Esophagus mucosa (tissue), 1 donor: ENCODE results near the gene DNAH1. TPM values are rescaled to one million over a fixed set of nuclear protein-coding genes. Genes with fewer than 3 reads are reported as not detected.

Source experiments
- ATAC-seq: fragments of 200-7000 bp; cut with Tn5 transposase; one replicate; pipeline ENCODE4 v1.9.1; 2020
- total RNA-seq: library from RNA; stranded (reverse); gene quantifications from one replicate; pipeline ENCODE4 v1.2.4, GENCODE V29; 2023
- donor health status: DM: yes; HTN: yes; CAD: no.

DNAH1 gene
- total RNA-seq, 1 donor from 2014 or later = 1.6 TPM

DNA sequence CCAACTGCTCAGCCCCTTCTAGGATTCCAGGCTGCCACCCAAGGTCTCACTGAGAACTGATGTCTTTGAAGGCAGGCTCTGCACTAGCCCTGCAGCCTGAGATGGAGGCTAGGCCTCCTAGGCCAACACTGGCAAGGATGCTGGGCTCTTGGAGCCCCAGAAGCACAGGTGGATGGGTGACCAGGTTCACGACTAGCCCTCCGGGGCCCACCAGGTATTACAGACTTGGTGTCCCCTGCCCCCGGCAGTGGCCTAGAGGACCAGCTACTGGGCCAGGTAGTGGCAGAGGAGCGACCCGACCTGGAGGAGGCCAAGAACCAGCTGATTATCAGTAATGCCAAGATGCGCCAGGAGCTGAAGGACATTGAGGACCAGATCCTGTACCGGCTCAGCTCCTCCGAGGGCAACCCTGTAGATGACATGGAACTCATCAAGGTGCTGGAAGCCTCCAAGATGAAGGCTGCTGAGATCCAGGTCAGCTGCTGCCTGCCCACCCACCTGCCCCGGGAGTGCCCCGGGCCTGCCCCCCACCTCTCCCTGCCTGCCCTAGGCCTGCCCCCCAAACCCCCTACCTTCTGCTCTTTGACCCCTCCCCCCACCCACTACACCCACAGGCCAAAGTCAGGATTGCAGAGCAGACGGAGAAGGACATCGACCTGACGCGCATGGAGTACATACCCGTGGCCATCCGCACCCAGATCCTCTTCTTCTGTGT lies 76.3 kb downstream of the DNAH1 start:
- no peak for ATAC-seq

DNA sequence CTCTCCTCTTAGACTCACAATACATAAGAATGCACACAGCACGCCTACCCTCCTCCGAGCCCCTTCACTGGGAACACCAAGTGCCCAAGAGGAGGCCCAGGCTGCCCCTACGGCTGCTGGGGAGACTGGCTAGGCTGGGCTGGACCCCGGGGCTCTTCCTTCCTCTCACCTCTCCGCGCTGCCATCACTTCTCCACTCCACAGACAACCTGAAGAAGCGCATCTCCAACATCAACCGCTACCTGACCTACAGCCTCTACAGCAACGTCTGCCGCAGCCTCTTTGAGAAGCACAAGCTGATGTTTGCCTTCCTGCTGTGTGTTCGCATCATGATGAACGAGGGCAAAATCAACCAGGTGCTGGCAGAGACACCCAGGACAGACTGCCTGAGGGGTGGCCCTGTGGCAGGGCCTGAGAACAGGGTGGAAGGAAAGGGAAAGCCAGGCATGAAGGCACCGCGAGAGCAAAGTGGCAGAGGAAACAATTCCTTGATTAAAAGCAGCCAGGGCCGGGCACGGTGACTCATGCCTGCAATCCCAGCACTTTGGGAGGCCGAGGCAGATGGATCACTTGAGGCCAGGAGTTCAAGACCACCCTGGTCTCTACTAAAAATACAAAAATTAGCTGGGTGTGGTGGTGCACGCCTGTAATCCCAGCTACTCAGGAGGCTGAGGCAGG lies 77.2 kb downstream of the DNAH1 start:
- no peak for ATAC-seq

DNA sequence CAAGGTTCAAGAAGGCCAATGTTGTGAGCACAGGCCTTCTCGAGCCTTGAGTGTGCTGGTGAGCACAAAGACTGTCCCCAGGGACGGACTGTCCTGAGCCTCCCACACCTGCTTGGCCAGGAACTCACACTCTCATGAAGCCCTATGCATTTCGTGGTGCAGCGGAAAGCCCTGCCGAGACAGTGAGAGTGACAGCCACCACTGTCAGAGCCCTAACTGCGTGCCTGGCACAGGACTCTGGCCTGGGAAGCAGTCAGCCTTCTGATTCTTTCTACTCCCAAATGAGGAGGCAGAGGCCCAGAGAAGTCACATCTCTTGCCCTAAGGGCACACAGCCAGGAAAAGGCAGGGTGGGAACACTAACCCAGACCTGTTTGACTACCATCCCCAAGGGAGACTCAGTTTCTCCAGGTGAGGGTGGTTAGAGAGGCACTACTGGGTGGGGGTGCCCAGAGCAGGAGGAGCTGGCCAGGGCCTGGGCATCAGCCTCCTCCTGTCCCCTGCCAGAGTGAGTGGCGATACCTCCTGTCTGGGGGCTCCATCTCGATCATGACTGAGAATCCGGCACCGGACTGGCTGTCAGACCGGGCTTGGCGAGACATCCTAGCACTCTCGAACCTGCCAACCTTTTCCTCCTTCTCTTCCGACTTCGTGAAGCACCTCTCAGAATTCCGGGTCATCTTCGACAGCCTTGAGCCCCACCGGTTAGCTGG lies 78.0 kb downstream of the DNAH1 start:
- no peak for ATAC-seq

DNA sequence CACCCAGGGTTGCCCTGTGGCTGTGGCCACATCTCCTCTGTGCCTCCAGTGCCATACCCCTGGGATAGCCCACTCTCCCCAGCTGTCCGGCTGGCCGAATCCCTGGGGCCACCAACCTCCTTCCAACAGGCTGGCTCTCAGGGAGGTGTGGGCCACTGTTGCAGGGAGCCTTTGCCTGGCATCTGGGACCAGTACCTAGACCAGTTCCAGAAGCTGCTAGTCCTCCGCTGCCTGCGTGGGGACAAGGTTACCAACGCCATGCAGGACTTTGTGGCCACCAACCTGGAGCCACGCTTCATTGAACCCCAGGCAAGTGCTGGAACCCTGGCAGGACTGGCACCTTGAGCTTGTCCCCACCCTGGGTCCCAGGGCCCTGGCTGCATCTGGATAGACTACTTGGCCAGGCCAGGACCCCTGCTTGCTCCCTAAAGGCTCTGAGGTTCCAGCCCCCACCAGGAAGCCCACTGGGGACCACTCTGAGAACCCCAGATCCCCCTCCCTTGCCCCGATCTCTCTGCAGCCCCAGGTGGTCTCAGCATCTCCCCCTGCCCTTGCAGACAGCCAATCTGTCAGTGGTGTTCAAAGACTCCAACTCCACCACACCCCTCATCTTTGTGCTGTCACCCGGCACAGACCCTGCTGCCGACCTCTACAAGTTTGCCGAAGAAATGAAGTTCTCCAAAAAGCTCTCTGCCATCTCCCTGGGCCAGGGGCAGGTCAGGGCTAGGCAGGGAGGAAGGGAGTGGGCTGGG lies 78.8 kb downstream of the DNAH1 start:
- no peak for ATAC-seq

DNA sequence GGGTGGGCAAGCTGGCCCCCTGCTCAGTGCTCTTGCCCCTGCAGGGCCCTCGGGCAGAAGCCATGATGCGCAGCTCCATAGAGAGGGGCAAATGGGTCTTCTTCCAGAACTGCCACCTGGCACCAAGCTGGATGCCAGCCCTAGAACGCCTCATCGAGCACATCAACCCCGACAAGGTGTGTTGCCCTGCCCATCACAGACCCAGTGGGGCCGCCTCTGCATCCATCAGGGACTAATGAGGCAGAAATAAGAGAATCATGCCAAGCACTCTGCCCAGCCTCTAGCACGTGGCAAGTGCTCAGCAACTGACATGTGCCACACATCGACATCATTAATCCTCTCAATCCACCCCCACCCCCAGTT lies 79.4 kb downstream of the DNAH1 start:
- ATAC-seq = no peak

DNA sequence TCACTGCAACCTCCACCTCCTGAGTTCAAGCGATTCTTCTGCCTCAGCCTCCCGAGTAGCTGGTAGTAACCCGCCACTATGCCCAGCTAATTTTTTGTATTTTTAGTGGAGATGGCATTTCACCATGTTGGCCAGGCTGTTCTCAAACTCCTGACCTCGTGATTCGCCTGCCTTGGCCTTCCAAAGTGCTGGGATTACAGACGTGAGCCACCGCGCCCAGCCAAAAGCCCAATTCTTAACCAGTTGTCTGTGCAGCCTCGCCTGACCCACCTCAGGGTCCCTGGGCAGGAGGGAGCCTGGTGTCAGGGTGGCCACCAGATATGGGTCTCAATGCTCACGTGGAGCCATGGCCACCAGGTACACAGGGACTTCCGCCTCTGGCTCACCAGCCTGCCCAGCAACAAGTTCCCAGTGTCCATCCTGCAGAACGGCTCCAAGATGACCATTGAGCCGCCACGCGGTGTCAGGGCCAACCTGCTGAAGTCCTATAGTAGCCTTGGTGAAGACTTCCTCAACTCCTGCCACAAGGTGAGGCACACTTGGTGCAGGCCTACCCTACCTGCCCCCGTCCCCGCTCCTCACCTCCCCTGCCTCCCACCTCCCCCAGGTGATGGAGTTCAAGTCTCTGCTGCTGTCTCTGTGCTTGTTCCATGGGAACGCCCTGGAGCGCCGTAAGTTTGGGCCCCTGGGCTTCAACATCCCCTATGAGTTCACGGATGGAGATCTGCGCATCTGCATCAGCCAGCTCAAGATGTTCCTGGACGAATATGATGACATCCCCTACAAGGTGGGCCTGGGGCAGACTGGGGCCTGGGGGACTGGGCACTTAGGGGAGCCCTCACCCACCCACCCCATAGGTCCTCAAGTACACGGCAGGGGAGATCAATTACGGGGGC lies 80.1 kb downstream of the DNAH1 start:
- no peak for ATAC-seq

DNA sequence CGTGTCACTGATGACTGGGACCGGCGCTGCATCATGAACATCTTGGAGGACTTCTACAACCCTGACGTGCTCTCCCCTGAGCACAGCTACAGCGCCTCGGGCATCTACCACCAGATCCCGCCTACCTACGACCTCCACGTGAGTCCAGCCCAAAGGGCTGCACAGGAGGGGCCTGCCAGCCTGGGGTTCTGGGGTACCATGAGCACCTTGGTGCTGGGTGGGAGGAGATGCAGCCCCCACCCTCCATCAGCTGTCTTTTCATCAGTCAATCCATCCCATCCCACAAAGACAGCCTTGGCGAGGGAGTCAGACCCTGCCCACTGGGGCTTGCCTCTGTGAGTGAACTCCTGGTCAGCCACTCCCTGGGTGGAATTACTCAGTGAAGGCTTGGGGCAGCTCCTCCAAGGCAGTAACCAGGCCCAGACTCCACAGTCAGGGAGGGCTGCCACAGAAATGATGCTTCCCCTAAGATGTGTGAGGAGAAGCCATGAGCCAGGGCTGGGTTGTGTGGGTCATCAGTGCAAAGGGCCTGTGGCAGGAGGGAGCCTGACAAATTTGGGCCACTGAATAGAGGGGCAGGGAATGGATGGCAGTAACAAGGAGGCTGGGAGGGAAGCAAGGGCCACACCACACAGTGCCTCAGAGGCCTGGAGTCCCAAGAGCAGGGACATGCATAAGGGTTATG lies 80.9 kb downstream of the DNAH1 start:
- ATAC-seq = no peak

DNA sequence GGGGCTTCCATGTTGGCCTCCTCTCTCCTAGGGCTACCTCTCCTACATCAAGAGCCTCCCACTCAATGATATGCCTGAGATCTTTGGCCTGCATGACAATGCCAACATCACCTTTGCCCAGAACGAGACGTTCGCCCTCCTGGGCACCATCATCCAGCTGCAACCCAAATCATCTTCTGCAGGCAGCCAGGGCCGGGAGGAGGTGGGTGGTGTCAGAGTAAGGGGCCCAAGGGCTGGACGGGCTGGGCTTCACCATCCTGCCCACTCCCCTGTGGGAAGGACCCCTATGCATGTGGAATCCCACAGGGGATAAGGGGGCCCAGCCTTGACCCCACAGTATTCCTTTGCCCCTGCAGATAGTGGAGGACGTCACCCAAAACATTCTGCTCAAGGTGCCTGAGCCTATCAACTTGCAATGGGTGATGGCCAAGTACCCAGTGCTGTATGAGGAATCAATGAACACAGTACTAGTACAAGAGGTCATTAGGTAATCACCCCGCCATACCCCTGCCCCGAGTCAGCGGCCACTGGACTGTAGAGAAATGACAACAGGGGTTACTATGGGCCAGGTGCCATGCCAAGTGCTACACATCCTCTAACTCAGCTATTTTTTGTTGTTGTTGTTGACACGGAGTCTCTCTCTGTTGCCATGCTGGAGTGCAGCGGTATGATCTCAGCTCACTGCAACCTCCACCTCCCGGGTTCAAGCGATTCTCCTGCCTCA lies 81.7 kb downstream of the DNAH1 start:
- no peak for ATAC-seq

DNA sequence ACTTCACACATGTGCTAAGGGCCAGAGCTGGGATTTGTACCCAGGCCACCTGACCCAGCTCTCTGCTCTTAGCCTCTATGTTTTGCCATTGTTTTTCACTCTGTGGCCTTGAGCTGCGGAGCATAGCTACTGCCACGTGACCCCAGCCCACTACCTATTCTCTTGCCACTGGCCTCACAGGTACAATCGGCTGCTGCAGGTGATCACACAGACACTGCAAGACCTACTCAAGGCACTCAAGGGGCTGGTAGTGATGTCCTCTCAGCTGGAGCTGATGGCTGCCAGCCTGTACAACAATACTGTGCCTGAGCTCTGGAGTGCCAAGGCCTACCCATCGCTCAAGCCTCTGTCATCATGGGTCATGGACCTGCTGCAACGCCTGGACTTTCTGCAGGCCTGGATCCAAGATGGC lies 82.6 kb downstream of the DNAH1 start:
- ATAC-seq = no peak

DNA sequence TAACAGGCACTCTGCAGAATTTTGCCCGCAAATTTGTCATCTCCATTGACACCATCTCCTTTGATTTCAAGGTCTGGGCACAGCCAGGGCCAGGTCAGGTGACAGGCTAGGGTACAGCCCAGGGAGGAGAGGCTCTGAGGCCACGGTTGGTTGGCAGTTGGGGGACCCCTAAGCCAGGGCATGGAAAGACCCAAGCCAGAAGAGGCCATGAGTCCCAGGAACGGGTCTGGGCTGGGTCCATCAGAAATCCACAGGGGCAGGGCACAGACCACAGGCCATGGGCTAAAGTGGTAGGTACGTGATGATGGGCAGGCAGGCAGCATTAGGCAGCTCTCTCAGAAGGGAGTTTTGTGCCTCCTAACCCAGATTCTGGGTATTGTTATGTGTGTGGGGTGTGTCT lies 83.0 kb downstream of the DNAH1 start:
- no peak for ATAC-seq

DNA sequence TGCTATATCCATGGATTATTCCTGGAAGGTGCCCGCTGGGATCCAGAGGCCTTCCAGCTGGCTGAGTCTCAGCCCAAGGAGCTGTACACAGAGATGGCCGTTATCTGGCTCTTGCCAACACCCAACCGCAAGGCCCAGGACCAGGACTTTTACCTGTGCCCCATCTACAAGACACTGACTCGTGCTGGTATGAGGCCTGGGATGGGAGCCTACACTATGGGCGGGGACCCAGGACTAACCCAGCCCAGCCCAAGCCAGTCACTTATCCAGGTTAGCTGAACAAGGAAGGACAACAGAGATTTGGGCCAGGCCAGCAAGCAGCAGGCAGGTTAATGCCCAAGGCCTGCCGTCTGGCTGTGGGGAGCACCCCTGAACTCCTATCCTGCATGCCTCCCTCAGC lies 83.5 kb downstream of the DNAH1 start:
- peak; percentile 53 for ATAC-seq

DNA sequence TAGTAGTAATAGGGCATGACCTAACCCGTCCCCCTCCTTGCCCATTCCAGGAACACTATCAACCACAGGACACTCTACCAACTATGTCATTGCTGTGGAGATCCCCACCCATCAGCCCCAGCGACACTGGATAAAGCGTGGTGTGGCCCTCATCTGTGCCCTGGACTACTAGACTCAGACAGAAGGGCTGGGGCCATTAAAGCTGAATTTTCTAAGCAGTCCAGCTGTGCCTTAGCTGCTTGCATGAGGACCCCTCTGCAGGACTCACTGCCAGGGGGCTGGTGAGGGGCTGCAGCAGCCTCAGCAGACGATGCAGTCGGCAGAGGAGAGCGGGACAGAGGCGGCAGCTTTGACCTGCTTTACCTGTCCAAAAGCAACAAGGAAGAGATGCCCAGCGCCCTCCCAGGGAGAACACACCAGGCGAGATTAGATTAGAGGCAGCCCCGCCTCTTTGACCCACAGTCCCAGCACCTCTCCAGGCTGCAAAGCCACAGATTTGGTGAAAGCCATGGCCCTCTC lies 84.2 kb downstream of the DNAH1 start:
- ATAC-seq = no peak

DNA sequence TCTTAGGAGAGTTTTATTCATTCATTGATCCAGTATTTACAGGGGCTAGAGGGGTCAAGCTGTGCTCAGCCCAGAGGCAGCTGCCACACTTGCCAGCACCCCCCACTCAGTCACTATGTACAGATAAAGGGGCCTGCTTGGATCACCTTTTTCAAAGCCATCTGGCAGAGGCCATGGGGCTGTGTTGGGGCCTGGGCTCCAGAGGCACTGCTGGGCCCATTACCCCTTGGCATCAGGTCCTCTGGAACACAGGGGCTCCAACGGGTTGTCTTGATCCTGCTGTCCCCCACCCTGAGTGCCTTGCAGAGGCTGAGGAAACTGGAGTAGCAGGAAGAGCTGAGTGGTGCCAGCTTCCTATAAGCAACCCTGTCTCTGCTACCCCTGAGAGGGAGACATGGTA lies 84.9 kb downstream of the DNAH1 start:
- no peak for ATAC-seq

DNA sequence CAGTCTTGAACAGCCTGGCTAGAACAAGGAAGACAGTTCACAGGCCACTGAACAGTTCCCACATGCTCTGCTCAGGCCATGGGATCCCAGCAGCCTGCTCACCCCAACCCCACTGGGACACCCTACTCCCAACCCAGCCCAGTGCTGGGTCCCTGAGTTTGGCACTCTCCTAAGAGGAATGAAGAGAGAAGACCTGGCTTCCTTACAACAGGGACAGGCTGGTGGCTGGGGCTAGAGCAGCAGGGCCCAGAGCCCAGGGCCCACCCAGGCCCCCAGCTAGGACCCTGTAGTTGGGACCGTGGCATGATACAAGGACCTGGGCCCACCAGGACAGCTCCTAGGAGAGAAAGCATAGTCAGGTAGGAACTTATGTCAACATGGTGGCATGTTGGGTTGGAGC lies 85.4 kb downstream of the DNAH1 start:
- ATAC-seq = no peak

DNA sequence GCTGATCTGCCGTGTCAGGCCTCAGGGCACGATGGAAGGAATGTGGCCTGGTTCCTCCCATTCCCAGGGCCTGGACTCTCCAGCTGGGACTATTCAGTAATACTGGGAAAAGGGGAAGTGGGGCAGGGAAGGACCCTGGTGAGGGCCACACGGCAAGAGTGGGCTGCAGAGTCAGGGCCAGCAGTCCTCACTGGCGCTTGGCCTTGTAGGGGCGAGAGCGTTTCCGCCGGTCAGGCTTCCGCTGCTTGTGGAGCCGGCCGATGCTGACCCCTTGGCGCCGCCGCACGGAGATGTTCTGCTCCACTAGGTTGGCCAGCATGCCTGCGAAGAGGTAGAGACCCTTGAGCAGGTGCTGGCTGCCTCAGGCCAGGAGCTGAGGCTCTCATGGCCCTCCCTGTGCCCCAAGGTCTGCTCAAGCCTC lies 86.0 kb downstream of the DNAH1 start:
- ATAC-seq = no peak

DNA sequence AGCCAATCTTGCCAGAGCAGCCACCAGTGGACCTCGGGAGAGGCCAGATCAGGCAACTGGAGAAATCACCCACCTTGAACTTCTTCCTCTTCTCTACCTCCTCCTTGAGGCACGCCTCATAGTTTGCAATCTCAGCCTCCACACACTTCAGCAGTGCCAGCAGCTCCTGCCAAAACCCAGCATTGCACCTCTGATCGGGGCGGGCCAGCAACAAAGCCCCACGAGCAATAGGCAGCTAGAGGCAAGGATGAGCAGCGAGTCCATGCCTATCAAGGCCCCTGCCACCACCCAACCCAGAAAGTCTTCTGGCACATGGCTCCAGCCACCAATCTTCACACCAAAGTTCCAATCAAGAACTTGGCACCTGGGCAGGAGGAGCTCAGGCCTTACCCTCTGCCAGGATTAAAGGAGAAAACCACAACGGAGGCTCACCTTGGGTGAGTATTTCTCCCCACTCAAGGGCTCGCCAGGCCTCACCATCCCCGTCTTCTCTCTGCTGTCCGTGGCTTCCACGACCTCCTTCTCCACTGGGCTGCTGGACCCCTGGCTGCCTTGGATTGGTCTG lies 86.7 kb downstream of the DNAH1 start:
- ATAC-seq = no peak

DNA sequence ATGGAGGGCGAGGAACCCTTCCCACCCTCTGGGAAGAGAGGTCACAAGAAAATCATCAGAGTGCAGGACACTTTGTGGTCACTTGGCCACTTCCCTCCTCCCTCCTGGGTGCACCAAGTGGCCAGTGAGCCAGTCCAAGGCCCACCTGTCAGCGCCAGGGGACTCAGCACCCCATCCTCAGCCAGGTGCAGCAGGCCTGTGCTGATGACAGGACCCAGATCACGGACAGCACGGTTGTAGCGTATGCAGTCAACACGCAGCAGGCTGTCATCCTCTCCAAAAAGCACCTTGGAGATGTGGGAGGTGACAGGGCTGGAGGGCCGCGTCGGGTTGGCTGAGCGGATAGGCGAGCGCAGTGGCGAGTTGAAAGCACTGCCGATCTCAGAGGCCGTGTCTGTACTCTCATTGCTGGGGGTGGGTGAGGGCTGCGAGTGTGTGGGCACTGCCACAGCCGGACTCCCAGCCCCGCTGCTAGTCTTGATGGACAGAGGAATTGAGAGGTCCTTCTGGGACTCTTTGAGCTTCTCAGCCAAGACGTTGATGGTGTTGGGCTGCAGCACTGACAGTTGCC lies 87.2 kb downstream of the DNAH1 start:
- ATAC-seq = no peak

DNA sequence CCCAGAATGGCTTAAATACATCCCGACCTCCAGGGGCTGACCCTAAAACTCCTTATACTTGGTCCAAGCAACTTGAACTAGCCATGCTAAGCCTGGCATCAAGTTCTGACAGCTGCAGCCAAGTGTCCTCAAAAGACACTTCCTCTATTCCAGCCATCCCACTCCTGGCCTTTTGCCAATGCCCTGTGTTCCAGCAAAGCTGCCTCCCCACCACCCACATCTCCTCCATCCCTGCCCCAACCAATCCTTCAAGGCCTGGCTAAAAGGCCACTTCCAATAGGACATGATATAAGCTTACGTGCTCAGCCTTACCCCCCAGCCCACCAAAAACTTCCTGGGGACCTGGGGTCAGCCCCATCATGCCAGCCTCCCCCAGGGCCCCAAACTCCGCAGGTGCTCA lies 87.8 kb downstream of the DNAH1 start:
- ATAC-seq = no peak

DNA sequence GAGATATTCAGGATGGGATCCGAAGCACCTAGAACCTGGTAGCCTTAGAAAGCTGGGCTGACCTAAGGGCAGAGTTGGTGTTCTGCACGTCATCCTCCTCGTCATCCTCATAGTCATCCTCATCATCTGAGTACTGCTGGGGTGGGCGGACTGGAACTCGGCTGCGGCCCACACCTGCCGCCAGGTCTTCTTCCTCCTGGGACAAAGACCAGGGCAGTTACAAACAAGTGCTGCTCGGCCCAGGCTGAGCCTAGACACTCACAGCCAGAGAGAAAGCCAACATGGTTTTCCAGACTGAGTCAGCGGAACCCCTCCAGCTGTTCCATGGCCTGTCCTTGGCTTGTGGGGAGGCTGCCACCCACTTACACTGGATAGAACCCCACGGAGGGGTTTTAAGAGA lies 88.3 kb downstream of the DNAH1 start:
- ATAC-seq = peak; percentile 6

DNA sequence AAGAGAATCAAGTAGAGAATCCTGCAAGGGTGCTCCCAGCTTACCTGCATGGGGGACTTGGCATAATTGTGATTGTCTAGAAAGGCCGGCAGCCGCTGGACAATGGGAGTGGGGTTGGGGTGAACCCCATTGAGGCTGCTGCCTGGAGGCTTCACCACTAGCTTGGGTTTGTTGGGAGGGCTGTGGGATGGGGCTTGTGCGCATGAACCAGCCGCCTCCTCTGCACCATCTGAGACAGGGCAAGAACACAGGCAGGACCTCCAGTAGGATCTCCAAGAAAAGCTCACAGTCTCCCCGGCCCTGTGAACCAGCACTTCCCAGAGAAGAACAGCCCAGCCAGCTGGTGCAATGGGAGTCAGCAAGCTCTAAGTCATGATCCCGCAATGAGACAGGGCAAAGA lies 88.9 kb downstream of the DNAH1 start:
- no peak for ATAC-seq
